GM10847 (cell line): ENCODE measurements around the gene RIT2.

Experiments
- POLR2A ChIP-seq: IDR thresholded peaks from 2 replicates; pipeline ENCODE4 v1.6.1; 2011; ENCODE audit not compliant: insufficient read length; ENCODE audit errors: extremely low read depth

RIT2 gene

GRCh38 chr18:43116699-43117294 is 1.3 kb upstream of the RIT2 start:
- TF ChIP-seq POLR2A = no peak

DNA sequence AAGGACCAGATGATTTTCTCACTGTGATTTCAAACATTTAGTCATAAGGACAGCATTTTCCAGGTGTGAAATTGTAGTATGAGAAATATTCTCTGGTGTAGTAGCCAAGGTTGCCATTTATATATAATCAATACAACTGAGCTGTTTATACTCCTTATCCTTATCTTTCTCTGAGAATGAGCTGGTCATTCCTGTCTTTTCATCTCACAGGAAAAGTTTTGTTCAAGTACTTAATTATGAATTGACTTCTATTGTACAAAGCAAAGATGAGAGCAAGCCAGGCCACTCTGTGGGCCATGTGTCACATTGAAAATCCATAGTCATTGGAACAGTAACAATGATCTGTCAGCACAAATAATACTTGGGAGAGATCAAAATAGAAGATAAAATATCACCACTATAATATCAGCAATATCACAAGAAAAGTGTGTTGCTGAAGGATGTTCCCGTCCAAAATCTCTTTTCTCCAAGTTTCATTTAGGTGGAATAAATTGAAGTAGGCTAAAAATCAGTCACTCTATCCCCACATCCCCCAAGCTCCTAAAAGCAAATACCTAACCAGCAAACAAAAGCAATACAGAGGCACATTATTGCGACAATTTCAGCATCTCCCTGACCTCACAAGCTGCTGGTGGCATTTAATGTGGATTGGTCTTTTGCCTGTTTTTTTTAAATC is 2.1 kb downstream of the RIT2 start:
- no peak for TF ChIP-seq POLR2A

- TF ChIP-seq POLR2A = no peak
Observed at GRCh38 chr18:43108882-43109281, 6.6 kb downstream of the RIT2 start.

DNA sequence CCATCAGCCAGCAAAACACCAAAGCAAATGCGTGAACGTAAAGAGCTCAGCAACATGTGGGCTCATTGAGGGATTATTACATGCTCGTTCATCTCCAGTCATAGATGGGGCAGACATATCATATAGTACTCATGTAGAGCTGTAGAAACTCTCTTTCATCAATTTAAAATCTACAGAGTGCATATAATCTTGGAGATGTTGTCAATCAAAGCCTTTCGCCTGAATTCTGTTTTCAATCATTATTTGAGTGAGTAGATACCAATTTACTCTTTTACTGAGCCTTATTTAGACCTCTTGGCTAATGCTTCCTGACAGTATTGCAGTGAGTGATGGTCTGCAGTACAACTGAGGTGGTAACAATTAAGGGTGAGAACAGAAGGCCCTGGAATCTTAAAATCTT is 7.0 kb downstream of the RIT2 start:
- TF ChIP-seq POLR2A = no peak

DNA sequence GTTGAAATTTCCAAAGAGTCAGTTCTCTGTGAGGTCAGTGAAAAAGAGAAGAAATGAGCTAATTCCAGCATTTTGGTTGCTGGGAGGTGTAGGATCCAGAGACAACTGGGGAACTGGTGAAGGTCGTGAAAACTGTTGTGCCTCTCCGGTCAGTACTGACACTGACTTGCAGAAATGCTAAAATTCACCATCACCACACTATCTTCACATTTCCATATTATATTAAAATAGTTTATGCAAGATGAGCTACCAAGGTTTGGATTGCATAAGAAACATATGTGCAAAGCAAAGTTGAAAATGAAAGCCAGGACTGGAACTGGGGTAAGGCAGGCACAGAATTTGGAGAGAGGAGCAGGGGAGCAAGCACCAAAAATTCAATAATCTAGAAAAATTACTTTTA is 21.8 kb downstream of the RIT2 start:
- TF ChIP-seq POLR2A = no peak

GRCh38 chr18:43092539-43092938 is 22.9 kb downstream of the RIT2 start:
- no peak for TF ChIP-seq POLR2A

DNA sequence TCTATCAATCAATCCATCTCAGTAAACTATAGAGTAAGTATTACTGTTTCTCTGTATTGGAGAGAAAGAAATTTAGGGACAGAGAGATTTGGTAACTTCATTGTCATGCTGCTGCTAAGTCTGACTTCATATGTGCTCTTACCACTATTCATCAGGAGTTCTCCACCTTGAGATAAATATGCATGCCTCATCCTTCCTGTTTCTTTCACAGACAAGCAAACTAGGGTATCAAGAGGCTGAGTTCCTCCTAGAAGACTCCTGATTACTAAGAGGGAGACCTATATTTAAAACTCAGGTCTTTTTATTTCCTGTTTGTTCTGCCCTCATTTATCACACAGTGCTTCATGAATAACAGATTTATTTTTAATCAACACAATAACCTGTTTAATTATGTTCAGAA is 34.1 kb downstream of the RIT2 start:
- no peak for TF ChIP-seq POLR2A

- TF ChIP-seq POLR2A = no peak
Observed at GRCh38 chr18:43080671-43081070, 34.8 kb downstream of the RIT2 start.

DNA sequence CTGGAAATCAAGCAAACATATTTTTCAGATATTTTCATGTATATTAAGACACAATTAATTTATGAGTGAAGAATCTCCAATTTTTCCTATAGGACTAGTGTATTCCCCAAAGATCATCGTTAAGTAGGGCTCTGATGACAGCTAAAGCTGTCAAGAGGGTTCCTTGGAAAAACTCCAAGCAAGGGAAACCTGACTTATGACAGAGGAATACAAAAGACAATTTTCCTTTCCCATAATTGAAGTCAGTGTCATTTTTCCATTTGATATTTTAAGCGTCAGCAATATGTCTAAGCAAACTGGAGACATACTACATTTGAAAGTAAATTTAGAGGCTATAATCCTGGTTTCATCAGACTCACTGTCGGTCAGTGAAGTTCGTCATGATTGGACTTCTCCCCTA is 36.1 kb downstream of the RIT2 start:
- no peak for TF ChIP-seq POLR2A

DNA sequence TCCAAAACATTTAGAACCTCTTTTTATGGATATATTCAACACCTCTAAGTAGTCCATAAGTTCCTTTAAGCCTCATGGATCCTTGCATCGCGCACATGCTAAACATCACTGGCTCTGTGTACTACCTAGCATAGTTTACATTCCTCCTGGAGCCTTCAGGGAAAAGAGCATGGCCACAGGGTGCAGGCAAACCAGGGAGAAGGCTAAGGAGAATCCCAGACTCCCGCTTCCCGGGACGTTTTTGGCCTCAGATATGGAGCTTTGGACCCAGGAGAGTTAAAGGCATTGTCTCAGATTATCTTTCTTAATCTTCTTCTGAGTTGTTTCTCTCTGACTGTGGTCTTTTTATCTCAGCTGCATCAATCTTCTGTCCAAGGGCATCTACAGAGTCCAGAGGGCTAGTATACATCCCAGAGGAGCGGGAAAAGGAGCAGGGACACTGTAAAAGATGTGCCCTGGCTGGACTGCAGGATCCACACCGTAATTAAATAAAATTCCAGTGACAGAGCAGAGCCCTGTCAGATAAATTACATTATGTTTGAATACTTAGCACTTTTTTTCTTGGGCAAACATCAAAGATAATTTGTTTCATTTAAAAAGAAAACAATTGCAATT is 36.9 kb downstream of the RIT2 start:
- TF ChIP-seq POLR2A = no peak

DNA sequence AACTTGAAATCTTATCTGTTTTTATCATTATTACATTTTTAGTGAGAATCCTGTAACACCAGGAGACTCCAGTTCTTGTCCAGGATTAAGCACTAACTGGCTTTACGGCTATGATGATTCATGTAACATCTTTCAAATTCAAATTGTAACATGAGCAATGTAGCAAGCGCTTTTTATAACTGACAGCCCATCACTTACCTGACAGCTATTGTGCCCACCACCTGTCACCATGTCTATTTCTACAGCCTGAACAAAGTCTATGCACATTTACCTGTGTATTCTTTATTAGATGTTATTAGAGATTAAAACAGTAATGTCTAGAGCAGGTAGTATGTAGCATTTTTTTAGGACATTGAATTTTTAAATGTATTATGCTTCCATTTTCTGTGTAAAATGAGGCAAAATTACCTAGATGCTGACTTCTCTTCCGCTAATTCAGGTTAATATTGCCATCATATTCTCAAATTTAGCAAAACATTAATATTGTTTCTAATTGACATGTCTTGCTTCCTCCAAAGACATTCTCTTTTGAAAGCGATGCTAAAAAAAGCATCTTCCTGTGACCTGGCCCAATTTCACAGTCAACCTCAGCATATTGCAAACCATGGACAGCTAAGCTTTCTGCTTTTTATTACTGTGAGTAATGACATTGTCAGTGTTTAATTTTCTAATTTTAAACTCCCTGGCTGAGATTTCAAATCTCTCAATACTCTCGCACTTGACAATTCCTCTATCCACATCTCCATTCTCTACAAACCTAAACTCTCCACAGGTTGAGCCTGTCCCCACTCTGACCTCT is 37.8 kb downstream of the RIT2 start:
- no peak for TF ChIP-seq POLR2A

- no peak for TF ChIP-seq POLR2A
Observed at GRCh38 chr18:43073771-43074170, 41.7 kb downstream of the RIT2 start.

DNA sequence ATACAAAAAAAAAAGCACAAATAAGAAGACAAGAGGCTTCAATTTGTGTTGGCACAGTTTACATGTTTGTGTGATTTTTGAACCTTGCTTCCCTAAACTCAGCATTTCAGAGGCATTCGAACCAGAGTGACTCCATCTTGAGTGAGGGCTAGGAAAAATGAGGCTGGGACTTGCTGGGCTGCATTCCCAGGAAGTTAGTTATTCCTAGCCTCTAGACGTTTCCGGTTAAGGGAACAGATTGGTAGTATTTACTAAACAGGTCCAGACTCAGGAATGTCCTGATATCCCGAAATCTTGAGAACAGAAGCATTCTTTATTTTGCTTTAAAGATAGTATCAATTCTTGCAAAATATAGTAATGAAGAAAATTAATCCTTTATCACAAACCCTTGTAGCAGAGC is 46.7 kb downstream of the RIT2 start:
- no peak for TF ChIP-seq POLR2A

GRCh38 chr18:43067570-43067969 is 47.9 kb downstream of the RIT2 start:
- TF ChIP-seq POLR2A = no peak

DNA sequence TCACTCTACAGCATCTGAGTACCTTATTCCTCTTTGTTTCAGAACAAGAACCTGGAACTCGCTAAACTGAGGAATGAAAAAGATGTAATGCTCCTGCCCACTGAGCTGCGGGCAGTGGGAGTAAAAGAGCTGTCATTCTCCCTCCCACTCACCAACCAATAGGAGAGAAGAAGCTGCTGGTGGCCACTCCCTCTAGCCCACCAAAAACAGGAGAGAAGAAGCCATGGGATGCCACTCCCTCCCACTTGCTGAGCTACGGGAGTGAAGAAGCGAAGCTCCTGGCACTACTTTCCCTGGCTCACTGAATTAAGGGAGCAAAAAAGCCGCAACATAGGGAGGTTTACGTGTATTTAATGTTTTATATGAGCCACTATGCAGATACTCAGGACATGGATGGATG is 53.7 kb downstream of the RIT2 start:
- no peak for TF ChIP-seq POLR2A

- TF ChIP-seq POLR2A = no peak
Observed at GRCh38 chr18:43061318-43061717, 54.2 kb downstream of the RIT2 start.
